ENCODE measurements around the gene OCA2. TPM values are rescaled to one million over a fixed set of nuclear protein-coding genes. Genes with fewer than 3 reads are reported as not detected.

The OCA2 gene
- total and polyA plus RNA-seq, 2 donors = 0.30 to 3.0 TPM

- 91% methylated on average over 2 of the region's 2 CpGs for WGBS
- Histone ChIP-seq H3K4me1 (ENCODE audit: insufficient read depth) (no peaks in the 10 kb centered on the region), H3K36me3 (ENCODE audit: insufficient read depth) (no peaks in the 10 kb centered on the region), H3K27ac (ENCODE audit: low read depth) (no peak overlapping the region), H3K4me3 (ENCODE audit: low read depth, low read length) (no peak overlapping the region)
- no peak for DNase-seq (ENCODE audit: extremely low spot score)
Observed at GRCh38 chr15:27813139-27813538, 286.0 kb downstream of the OCA2 start.

- no peak for DNase-seq (ENCODE audit: extremely low spot score)
- no peak overlapping the region for H3K4me3 ChIP-seq (ENCODE audit: low read depth, low read length)
- no peaks in the 10 kb centered on the region for H3K4me1 ChIP-seq (ENCODE audit: insufficient read depth)
- H3K27ac ChIP-seq (ENCODE audit: low read depth) = no peak overlapping the region
- no peaks in the 10 kb centered on the region for H3K36me3 ChIP-seq (ENCODE audit: insufficient read depth)
- WGBS = 80% methylated on average over 9 of the region's 9 CpGs
Observed at GRCh38 chr15:27808182-27808581, 290.9 kb downstream of the OCA2 start.

GRCh38 chr15:27807335-27807734 is 291.8 kb downstream of the OCA2 start:
- Histone ChIP-seq H3K4me1 (ENCODE audit: insufficient read depth) (no peaks in the 10 kb centered on the region), H3K4me3 (ENCODE audit: low read depth, low read length) (no peak overlapping the region), H3K27ac (ENCODE audit: low read depth) (no peak overlapping the region), H3K36me3 (ENCODE audit: insufficient read depth) (no peaks in the 10 kb centered on the region)
- no peak for DNase-seq (ENCODE audit: extremely low spot score)
- WGBS = 93% methylated on average over 7 of the region's 7 CpGs

DNA sequence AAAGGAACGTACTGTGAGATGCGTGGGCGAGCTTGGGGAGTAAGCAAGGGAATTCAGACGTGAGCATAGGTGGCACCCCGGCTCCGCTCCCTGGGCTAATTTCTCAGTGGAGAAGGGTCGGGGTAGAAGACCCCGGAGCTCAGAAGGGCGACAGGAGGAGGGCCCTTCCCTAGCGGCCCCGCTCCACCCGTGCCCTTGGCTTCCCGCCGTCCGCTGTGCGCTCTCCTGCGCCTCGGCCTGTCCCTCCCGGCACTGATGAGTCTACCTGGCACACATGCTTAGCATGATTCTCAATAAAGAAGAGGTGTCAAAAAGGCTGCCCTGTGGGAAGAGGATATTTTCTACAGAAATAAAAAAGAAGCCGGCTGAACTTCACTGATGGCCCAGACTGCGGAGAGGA is 292.7 kb downstream of the OCA2 start:
- H3K36me3 ChIP-seq (ENCODE audit: insufficient read depth) = no peaks in the 10 kb centered on the region
- H3K4me1 ChIP-seq (ENCODE audit: insufficient read depth) = no peaks in the 10 kb centered on the region
- DNase-seq (ENCODE audit: extremely low spot score) = no peak
- H3K4me3 ChIP-seq (ENCODE audit: low read depth, low read length) = no peak overlapping the region
- 95% methylated on average over 21 of the region's 21 CpGs for WGBS
- H3K27ac ChIP-seq (ENCODE audit: low read depth) = no peak overlapping the region

DNA sequence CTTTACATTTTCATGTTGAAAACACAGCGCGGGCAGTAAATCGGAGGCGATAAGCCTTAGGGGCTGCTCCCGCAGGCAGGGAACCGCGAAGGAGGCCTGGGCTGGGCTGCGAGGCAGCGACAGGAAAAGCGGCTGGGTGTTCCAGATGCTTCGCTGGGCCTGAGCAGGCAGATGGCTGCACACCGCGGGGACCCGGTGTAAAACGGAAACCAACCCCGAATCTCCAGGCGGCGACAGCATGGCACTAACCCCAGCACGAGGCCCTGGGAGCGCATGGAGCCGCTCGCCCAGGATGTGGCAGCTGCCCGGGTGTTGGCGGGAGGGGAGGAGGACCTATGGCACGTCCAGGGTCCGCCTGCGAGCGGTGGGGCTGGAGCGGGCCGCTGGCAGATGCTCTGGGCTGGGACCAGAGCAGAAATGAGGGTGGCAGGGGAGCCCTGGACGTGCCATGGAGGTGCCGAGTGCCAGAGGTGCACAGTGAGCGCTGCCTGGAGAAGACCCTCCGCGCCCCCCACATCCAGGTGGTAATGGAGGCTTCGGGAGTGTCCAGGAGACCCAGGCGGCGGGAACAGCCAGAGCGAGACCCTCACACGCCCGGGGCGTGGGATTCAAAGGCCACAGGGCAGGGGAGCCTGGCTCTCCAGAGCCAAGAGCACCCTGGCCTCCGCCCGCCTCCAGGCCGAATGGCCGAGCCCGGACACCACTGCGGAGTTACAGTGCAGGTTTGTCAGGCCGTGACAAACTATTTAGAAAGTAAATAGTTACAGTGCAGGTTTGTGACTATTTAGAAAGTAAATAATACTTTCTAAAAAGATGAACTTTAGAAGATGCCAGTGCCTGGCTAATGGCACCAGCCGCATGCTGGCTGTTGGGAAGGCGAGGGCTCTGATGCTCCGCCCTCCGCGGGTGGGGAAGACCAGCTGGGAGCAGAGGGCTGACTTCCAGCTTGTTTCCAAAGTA is 293.6 kb downstream of the OCA2 start:
- Histone ChIP-seq H3K4me1 (ENCODE audit: insufficient read depth) (no peaks in the 10 kb centered on the region), H3K4me3 (ENCODE audit: low read depth, low read length) (no peak overlapping the region), H3K27ac (ENCODE audit: low read depth) (no peak overlapping the region), H3K36me3 (ENCODE audit: insufficient read depth) (no peaks in the 10 kb centered on the region)
- whole genome bisulfite sequencing = 94% methylated on average over 54 of the region's 54 CpGs
- DNase-seq (ENCODE audit: extremely low spot score) = no peak

DNA sequence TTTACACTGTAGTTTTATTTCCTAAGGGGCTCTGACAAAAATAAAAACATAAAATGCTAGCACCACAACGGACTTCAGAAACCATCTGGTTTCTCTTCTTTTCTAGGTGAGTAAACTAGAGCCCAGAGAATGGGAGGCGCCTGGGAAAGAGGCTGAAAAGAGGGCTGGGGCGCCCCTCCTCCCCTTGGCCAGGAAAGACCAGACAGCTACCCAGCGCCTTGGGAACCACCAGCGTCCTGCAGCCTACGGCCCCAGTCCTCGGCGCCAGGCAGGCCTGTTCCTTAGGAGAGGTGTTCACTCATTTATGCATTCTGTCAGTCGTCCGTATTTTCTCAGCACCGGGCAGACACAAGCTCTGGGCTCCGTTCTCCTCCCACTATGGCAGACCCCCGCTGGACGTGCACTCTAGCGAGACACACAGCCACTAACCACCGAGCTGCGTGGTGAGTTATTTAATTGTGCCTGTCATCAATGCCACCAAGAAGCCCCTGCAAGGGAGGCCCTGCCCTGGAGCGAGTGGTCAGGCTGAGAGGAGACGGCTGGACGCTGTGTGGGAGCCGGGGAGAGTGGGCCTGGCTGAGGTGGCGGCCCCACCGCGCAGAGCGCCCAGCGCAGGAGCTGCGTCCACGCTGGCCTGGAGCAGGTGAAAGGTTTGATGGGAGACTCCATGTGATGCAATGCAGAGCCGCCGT is 294.4 kb downstream of the OCA2 start:
- WGBS = 93% methylated on average over 30 of the region's 30 CpGs
- Histone ChIP-seq H3K4me1 (ENCODE audit: insufficient read depth) (no peaks in the 10 kb centered on the region), H3K4me3 (ENCODE audit: low read depth, low read length) (no peak overlapping the region), H3K27ac (ENCODE audit: low read depth) (no peak overlapping the region), H3K36me3 (ENCODE audit: insufficient read depth) (no peaks in the 10 kb centered on the region)
- DNase-seq (ENCODE audit: extremely low spot score) = no peak

GRCh38 chr15:27798807-27799206 is 300.3 kb downstream of the OCA2 start:
- Histone ChIP-seq H3K27ac (ENCODE audit: low read depth) (no peak overlapping the region), H3K4me1 (ENCODE audit: insufficient read depth) (peaks cover 1% of the 10 kb centered on the region), H3K36me3 (ENCODE audit: insufficient read depth) (no peaks in the 10 kb centered on the region), H3K4me3 (ENCODE audit: low read depth, low read length) (no peak overlapping the region)
- WGBS = 90% methylated on average over 5 of the region's 5 CpGs
- DNase-seq (ENCODE audit: extremely low spot score) = no peak

DNA sequence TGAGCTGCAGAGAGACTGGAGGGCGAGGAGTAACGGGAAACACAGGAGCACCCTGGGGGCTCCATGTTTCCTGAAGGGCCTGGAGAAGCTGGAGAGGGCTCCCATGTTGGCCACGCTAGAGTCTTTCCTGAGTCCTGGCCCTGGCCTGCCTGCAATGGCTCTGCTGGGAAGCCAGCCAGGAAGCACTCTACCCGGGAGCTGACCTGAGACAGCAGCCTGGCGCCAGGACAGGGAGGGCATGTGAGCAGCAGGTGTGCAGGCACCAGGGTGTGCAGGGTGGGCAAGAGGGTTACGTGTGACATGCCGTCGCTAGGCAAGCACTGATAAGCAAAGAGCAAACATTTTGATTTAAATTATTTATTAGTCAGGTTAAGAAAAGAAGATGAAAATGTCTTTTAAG is 301.4 kb downstream of the OCA2 start:
- DNase-seq (ENCODE audit: extremely low spot score) = no peak
- H3K27ac ChIP-seq (ENCODE audit: low read depth) = no peak overlapping the region
- H3K36me3 ChIP-seq (ENCODE audit: insufficient read depth) = no peaks in the 10 kb centered on the region
- peaks cover 1% of the 10 kb centered on the region for H3K4me1 ChIP-seq (ENCODE audit: insufficient read depth)
- H3K4me3 ChIP-seq (ENCODE audit: low read depth, low read length) = no peak overlapping the region
- 80% methylated on average over 8 of the region's 8 CpGs for WGBS

- H3K4me1 ChIP-seq (ENCODE audit: insufficient read depth) = peaks cover 1% of the 10 kb centered on the region
- 78% methylated on average over 17 of the region's 17 CpGs for WGBS
- H3K27ac ChIP-seq (ENCODE audit: low read depth) = no peak overlapping the region
- no peaks in the 10 kb centered on the region for H3K36me3 ChIP-seq (ENCODE audit: insufficient read depth)
- H3K4me3 ChIP-seq (ENCODE audit: low read depth, low read length) = no peak overlapping the region
- no peak for DNase-seq (ENCODE audit: extremely low spot score)
Observed at GRCh38 chr15:27796405-27797320, 302.5 kb downstream of the OCA2 start.

DNA sequence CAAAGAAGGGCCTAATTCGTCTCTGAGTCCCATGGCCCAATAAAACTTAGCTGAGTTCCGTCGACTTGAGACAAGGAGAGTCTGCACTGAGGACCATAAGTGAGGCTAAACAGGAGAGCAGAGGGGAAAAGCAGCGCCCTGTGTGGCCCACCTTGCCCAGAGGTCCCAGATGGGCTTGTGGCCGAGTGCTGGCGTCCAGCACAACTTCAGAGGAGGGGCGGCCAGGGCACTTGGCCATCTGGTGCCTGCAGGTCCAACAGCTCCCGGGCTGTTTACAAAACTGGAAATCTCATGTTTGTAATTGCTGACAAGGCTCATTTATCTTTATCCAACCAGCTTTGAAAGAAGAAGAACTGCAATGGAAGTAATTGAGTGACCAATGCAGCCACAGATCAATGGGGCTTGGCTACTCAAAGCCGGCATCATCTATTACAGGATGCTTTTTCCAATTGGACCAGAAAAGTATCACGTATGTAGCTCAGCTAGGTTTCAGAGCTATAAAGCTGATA is 306.3 kb downstream of the OCA2 start:
- Histone ChIP-seq H3K4me1 (ENCODE audit: insufficient read depth) (no peaks in the 10 kb centered on the region), H3K4me3 (ENCODE audit: low read depth, low read length) (no peak overlapping the region), H3K36me3 (ENCODE audit: insufficient read depth) (no peaks in the 10 kb centered on the region), H3K27ac (ENCODE audit: low read depth) (no peak overlapping the region)
- WGBS = 46% methylated on average over 10 of the region's 10 CpGs
- no peak for DNase-seq (ENCODE audit: extremely low spot score)

DNA sequence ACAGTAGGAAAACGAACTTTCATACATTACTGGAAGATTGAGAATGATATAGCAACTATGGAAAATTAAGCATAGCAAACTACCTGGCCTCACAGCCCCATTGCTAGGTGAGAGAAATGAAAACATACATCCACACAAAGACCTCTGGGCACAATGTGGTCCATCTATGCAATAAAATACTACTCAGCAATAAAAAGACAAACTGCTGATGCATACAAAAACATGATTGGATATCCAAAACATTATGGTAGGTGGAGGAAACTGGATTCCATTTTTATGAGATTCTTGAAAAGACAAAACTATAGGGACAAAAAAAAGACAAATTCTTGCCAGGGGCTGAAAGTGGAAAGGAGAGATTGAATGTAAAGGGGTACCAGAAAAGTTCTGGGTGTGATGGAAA is 308.8 kb downstream of the OCA2 start:
- whole genome bisulfite sequencing = 74% methylated on average over 1 of the region's 1 CpG
- H3K27ac ChIP-seq (ENCODE audit: low read depth) = no peak overlapping the region
- no peaks in the 10 kb centered on the region for H3K36me3 ChIP-seq (ENCODE audit: insufficient read depth)
- H3K4me1 ChIP-seq (ENCODE audit: insufficient read depth) = no peaks in the 10 kb centered on the region
- DNase-seq (ENCODE audit: extremely low spot score) = no peak
- no peak overlapping the region for H3K4me3 ChIP-seq (ENCODE audit: low read depth, low read length)

- H3K27ac ChIP-seq (ENCODE audit: low read depth) = no peak overlapping the region
- no peaks in the 10 kb centered on the region for H3K4me1 ChIP-seq (ENCODE audit: insufficient read depth)
- DNase-seq (ENCODE audit: extremely low spot score) = no peak
- H3K36me3 ChIP-seq (ENCODE audit: insufficient read depth) = no peaks in the 10 kb centered on the region
- no peak overlapping the region for H3K4me3 ChIP-seq (ENCODE audit: low read depth, low read length)
- WGBS = 83% methylated on average over 1 of the region's 1 CpG
Observed at GRCh38 chr15:27787931-27788330, 311.2 kb downstream of the OCA2 start.

DNA sequence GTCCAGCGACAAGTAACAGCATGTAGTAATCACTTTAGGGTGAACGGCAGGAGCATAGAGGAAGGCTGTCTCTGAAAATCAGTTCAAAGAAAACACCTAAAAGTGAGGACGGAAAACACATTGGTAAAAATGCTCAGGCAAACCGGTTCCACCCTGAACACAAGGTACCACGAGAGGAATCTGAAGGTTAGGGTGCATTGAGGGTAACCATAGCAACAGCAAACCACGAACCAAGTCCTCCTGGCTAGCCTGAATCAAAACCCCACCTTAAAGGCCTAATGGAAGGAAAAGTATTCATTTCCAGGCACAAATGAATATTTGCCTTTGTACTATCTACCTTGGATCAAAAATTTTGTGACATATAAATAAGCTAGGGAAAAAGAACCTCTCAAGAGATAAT is 315.0 kb downstream of the OCA2 start:
- Histone ChIP-seq H3K4me1 (ENCODE audit: insufficient read depth) (no peaks in the 10 kb centered on the region), H3K4me3 (ENCODE audit: low read depth, low read length) (no peak overlapping the region), H3K27ac (ENCODE audit: low read depth) (no peak overlapping the region), H3K36me3 (ENCODE audit: insufficient read depth) (no peaks in the 10 kb centered on the region)
- DNase-seq (ENCODE audit: extremely low spot score) = no peak
- WGBS = 85% methylated on average over 6 of the region's 6 CpGs

Data from urinary bladder (tissue), 4 donors.